HepG2 (cell line): ENCODE data around the gene ASCC2. TPM values are rescaled to one million over a fixed set of nuclear protein-coding genes. Genes with fewer than 3 reads are reported as not detected.

Experiments
- ATAC-seq: fragments of 200-7000 bp; cut with Tn5 transposase; 3 replicates; pipeline ENCODE4 v1.9.1; 2020; ENCODE audit warnings: mild to moderate bottlenecking, moderate library complexity
- BruUV-seq: library from RNA; stranded (reverse); fragments of 400-500 nt; replicated peaks from 2 replicates; lab custom pipeline; 2021; lab: Mats Ljungman, UMichigan
- CTCF ChIA-PET: fragments of 300-600 bp; formaldehyde crosslinking; extraction: SDS; loops from one replicate; lab custom pipeline; 2021; ENCODE audit warnings: low total read pairs, inconsistent platforms, low intra/inter-chr PET ratio; lab: Yijun Ruan, JAX
- POLR2A ChIA-PET: fragments of 350-600 bp; sonication (Branson Sonifier 250); formaldehyde crosslinking; loops from one replicate; lab custom pipeline; 2020; ENCODE audit warnings: antibody characterized with exemption, inconsistent platforms; lab: Yijun Ruan, JAX
- DNase-seq: peaks from one replicate; pipeline ENCODE4 v3.0.0-alpha.2; 2015; ENCODE audit warnings: low spot score
- FAIRE-seq: peaks from 3 replicates; lab custom pipeline; 2011; peaks lifted over from hg19 to GRCh38; lab: Jason Lieb, UNC
- H2AFZ ChIP-seq: one replicate; pipeline ENCODE4 v1.6.1; 2011; ENCODE audit warnings: low read length, inconsistent platforms
- H3K27ac ChIP-seq: fragments of 300-600 bp; 3 replicates; pipeline ENCODE4 v1.8.0; 2011; ENCODE audit warnings: mixed run types, mild to moderate bottlenecking, mixed read lengths, low read length, inconsistent platforms; ENCODE audit not compliant: insufficient read depth; ENCODE audit errors: extremely low read length
- H3K27me3 ChIP-seq, 2 experiments: fragments of 200-600 bp in 1 of 2; 2 replicates in 1 of 2; 3 replicates in 1 of 2; pipeline versions ENCODE4 v1.6.0 to v1.8.0; 2011; ENCODE audit warnings: low read length in 2 of 2, mild to moderate bottlenecking in 2 of 2, moderate library complexity in 2 of 2, inconsistent platforms in 1 of 2; ENCODE audit not compliant: insufficient read depth in 2 of 2, control insufficient read depth in 1 of 2
- H3K36me3 ChIP-seq, 2 experiments: fragments of 200-600 bp in 1 of 2; replicated peaks in 1 of 2; 2 replicates in 1 of 2; 3 replicates in 1 of 2; pipeline versions ENCODE4 v1.5.1 to v1.8.0; 2011; ENCODE audit warnings: low read length in 2 of 2, inconsistent platforms in 1 of 2; ENCODE audit not compliant: insufficient read depth in 2 of 2, control insufficient read depth in 1 of 2
- H3K4me1 ChIP-seq: 2 replicates; pipeline ENCODE4 v1.5.1; 2012; ENCODE audit warnings: low read length, inconsistent platforms; ENCODE audit not compliant: insufficient read depth
- H3K4me2 ChIP-seq: 2 replicates; pipeline ENCODE4 v1.6.0; 2011; ENCODE audit warnings: low read depth, low read length, inconsistent platforms
- H3K4me3 ChIP-seq, 3 experiments: fragments of 200-600 bp in 1 of 3; sonication (generic), shearing (Covaris generic) in 1 of 3; replicated peaks in 1 of 3; 2 replicates each; pipeline ENCODE4 v1.5.1; 2011 to 2016; ENCODE audit warnings: low read length in 3 of 3, inconsistent platforms in 2 of 3, low read depth in 2 of 3, mild to moderate bottlenecking in 2 of 3, control low read depth in 1 of 3, mixed read lengths in 1 of 3; ENCODE audit not compliant: insufficient read depth in 1 of 3
- H3K79me2 ChIP-seq: one replicate; pipeline ENCODE4 v1.6.1; 2011; ENCODE audit warnings: low read length, inconsistent platforms; ENCODE audit not compliant: insufficient read depth
- H3K9ac ChIP-seq: 2 replicates; pipeline ENCODE4 v1.6.0; 2011; ENCODE audit warnings: mild to moderate bottlenecking, low read depth, low read length, inconsistent platforms; ENCODE audit not compliant: insufficient read depth
- H3K9me3 ChIP-seq: 2 replicates; pipeline ENCODE4 v1.5.1; 2012; ENCODE audit warnings: mild to moderate bottlenecking, low read length
- H4K20me1 ChIP-seq: 2 replicates; pipeline ENCODE4 v1.6.0; 2011; ENCODE audit warnings: inconsistent platforms, mild to moderate bottlenecking, low read length, moderate library complexity; ENCODE audit not compliant: insufficient read depth
- AGO2 ChIP-seq: fragments of 200-400 bp; formaldehyde crosslinking; optimal IDR thresholded peaks from 2 replicates; pipeline ENCODE3; 2017; ENCODE audit warnings: mild to moderate bottlenecking, low read depth, low read length, moderate library complexity
- RNF219 ChIP-seq: sonication (generic); formaldehyde crosslinking; IDR thresholded peaks from 2 replicates; pipeline ENCODE4 v1.5.0; 2020; ENCODE audit warnings: mild to moderate bottlenecking, missing genetic modification reagents
- ZNF512 ChIP-seq: sonication (generic); formaldehyde crosslinking; IDR thresholded peaks from 2 replicates; pipeline ENCODE4 v1.4.0; 2020; ENCODE audit warnings: mild to moderate bottlenecking, missing genetic modification reagents
- ZNF670 ChIP-seq: sonication (generic); formaldehyde crosslinking; IDR thresholded peaks from 2 replicates; pipeline ENCODE4 v1.8.0; 2022; ENCODE audit warnings: mild to moderate bottlenecking, missing genetic modification reagents, borderline replicate concordance
- ZNF768 ChIP-seq: sonication (generic); formaldehyde crosslinking; IDR thresholded peaks from 2 replicates; pipeline ENCODE4 v1.4.0; 2020; ENCODE audit warnings: missing genetic modification reagents
- WGBS: methylation state at CpG from one replicate; pipeline ENCODE4 v1.1.6; 2017; ENCODE audit warnings: low lambda C conversion rate; 5-methylcytosine and 5-hydroxymethylcytosine counted together
- in situ Hi-C: cut with HindIII; loops from 2 replicates; pipeline ENCODE4 v1.10.0; 2017; ENCODE audit warnings: low pct_unique_long_range_greater_than_20kb; ENCODE audit not compliant: extremely low pct_ligation_motif_present
- intact Hi-C: fragments of 100-400 bp; cut with micrococcal nuclease; formaldehyde crosslinking; loops from one replicate; pipeline ENCODE4 v1.10.0; 2022; ENCODE audit not compliant: unreplicated experiment
- polyA plus RNA-seq, 8 experiments: library from polyadenylated mRNA; depleted of rRNA in 3 of 8; stranded (reverse) in 7 of 8; unstranded in 1 of 8; fragments of >200 nt; fragmentation: Illumina TruSeq in 4 of 8; extraction: Trizol in 4 of 8; gene quantifications; 2 replicates each; pipeline versions ENCODE4 v1.2.1 to v1.2.3, GENCODE V29; 2011 to 2016; ENCODE audit warnings: low read depth in 4 of 8, missing spikeins in 1 of 8, mixed read lengths in 1 of 8; ENCODE audit not compliant: insufficient read depth in 1 of 8
- total RNA-seq, 5 experiments: library from RNA; depleted of rRNA; stranded (reverse); fragments of >200 nt; fragmentation: Illumina TruSeq; extraction: Trizol; gene quantifications; 2 replicates each; pipeline ENCODE4 v1.2.3, GENCODE V29; 2016; ENCODE audit warnings: low read depth in 1 of 5

The ASCC2 gene
- total and polyA plus RNA-seq, 2 of the 13 experiments (the other 11 are each of a cell fraction or from before 2014, with no cell fraction given): 26.2 to 26.3 TPM

- DNase-seq (no peak), FAIRE-seq (no peak), ATAC-seq (no peak)
- Histone ChIP-seq H3K36me3 (peaks cover 29 to 59% of the 10 kb centered on the region in 2 experiments), H3K9ac (no peak overlapping the region), H3K27ac (no peak overlapping the region), H3K4me1 (peaks cover 28% of the 10 kb centered on the region), H3K4me2 (no peak overlapping the region), H3K27me3 (no peaks in the 10 kb centered on the region), H3K4me3 (no peak overlapping the region), H2AFZ (no peak overlapping the region), H4K20me1 (no peaks in the 10 kb centered on the region), H3K79me2 (no peaks in the 10 kb centered on the region), H3K9me3 (no peaks in the 10 kb centered on the region)
- in situ Hi-C loops: no loop called here
- WGBS: 94% methylated on average over 5 of the region's 5 CpGs
- TF ChIP-seq RNF219 (CRISPR knock-in tag): no peak
- TF ChIP-seq ZNF768 (CRISPR knock-in tag): peak; percentile 91
- ChIA-PET POLR2A (interaction anchor here (0.8 kb wide), 1 partner anchor 23 kb away, joined by 3 read pairs; the partner anchor contains the start of genes UQCR10 and ZMAT5), CTCF (no interaction called here)
- BruUV-seq: no TSS peak
- intact Hi-C loops: no loop called here
Measured at GRCh38 chr22:29790061-29790460, 48.0 kb downstream of the ASCC2 start.

- POLR2A ChIA-PET: no interaction called here
- H3K9ac ChIP-seq: no peak overlapping the region
- TSS peak; percentile 53 for BruUV-seq
- in situ Hi-C loops: no loop called here
- no peak overlapping the region for H3K27ac ChIP-seq
- H3K9me3 ChIP-seq: no peaks in the 10 kb centered on the region
- no peak overlapping the region for H3K4me2 ChIP-seq
- DNase-seq (no peak), FAIRE-seq (no peak), ATAC-seq (no peak)
- H3K27me3 ChIP-seq: no peaks in the 10 kb centered on the region
- H3K79me2 ChIP-seq: no peaks in the 10 kb centered on the region
- H2AFZ ChIP-seq: no peak overlapping the region
- H3K36me3 ChIP-seq: peaks cover 25 to 51% of the 10 kb centered on the region in 2 experiments
- H3K4me3 ChIP-seq: no peak overlapping the region
- peaks cover 43% of the 10 kb centered on the region for H3K4me1 ChIP-seq
- 92% methylated on average over 15 of the region's 27 CpGs for WGBS
- intact Hi-C loops: no loop called here
- TF ChIP-seq AGO2 (peak; percentile 2), ZNF670 (CRISPR knock-in tag) (no peak), ZNF512 (CRISPR knock-in tag) (no peak)
- H4K20me1 ChIP-seq: no peaks in the 10 kb centered on the region
- CTCF ChIA-PET: no interaction called here
Measured at GRCh38 chr22:29788339-29789279, 49.5 kb downstream of the ASCC2 start.
